ENCODE results near the gene WNK4.

DNA sequence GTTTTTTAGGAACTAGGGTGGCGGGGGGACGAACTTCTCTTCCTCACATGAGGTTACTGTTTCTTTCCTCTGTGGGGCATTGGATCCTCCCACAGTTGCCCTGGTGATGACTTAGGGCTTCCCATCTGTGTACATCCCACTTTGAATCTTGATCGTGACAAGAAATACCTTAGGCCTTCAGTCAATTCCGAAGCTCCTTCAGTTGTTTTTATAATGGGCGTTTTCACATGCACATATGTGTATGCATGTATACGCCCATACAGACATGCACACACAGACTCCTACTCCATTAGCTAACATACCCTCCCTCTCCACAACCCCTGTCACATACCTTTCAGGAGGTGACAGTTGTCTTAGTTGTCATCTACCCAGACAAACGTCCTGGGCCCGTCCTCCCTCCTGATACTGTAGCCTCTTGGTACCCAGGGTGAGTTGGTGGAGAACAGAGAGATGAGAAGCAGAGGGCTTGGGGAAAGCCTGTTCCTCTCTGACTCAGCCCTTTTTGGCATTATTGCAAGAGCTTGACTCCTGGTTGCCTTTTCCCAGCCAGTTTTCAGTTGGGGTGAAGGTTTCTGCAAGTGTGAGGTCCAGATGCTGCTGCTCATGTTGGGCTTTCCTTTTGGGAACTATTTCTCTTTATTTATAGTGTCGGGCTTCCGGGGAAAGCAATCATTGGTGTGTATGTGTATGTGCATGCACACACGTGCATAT, 61.7 kb downstream of the WNK4 start:
- no peak for TF ChIP-seq POLR2AphosphoS5 (IDR thresholded peaks at IDR 0.05; ENCODE audit: low read depth)
- TF ChIP-seq, protein P1, sequence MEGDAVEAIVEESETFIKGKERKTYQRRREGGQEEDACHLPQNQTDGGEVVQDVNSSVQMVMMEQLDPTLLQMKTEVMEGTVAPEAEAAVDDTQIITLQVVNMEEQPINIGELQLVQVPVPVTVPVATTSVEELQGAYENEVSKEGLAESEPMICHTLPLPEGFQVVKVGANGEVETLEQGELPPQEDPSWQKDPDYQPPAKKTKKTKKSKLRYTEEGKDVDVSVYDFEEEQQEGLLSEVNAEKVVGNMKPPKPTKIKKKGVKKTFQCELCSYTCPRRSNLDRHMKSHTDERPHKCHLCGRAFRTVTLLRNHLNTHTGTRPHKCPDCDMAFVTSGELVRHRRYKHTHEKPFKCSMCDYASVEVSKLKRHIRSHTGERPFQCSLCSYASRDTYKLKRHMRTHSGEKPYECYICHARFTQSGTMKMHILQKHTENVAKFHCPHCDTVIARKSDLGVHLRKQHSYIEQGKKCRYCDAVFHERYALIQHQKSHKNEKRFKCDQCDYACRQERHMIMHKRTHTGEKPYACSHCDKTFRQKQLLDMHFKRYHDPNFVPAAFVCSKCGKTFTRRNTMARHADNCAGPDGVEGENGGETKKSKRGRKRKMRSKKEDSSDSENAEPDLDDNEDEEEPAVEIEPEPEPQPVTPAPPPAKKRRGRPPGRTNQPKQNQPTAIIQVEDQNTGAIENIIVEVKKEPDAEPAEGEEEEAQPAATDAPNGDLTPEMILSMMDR (IDR thresholded peaks at IDR 0.05; ENCODE audit: insufficient read depth, low read length), result no peak
